ENCODE measurements around the gene LRRC10.

DNA sequence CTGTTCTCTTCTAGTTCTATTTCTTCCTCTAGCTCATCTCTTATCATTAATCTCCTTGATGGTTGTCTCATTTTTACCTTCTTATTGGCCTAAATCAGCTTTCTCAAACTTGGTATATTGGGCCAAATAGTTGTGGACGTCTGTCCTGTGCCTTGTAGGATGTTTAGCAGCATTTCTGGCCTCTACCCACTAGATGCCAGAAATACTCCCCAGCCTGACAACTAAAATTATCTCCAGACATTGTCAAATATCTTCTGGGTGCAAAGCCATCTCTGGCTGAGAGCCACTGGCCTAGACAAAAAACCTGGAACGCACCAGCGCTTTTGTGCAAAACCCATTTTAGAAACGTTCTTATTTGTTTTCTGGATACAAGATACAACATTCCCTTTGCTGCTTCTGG, 38.8 kb upstream of the LRRC10 start:
- TF ChIP-seq, protein P1, sequence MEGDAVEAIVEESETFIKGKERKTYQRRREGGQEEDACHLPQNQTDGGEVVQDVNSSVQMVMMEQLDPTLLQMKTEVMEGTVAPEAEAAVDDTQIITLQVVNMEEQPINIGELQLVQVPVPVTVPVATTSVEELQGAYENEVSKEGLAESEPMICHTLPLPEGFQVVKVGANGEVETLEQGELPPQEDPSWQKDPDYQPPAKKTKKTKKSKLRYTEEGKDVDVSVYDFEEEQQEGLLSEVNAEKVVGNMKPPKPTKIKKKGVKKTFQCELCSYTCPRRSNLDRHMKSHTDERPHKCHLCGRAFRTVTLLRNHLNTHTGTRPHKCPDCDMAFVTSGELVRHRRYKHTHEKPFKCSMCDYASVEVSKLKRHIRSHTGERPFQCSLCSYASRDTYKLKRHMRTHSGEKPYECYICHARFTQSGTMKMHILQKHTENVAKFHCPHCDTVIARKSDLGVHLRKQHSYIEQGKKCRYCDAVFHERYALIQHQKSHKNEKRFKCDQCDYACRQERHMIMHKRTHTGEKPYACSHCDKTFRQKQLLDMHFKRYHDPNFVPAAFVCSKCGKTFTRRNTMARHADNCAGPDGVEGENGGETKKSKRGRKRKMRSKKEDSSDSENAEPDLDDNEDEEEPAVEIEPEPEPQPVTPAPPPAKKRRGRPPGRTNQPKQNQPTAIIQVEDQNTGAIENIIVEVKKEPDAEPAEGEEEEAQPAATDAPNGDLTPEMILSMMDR (IDR thresholded peaks at IDR 0.05): 0 out of 2 replicates have a peak, but pooled peaks have one; percentile 5
- TF ChIP-seq ZFX (IDR thresholded peaks at IDR 0.05; ENCODE audit: borderline replicate concordance): no peak

All from 22Rv1 (cell line).